Measurements from ENCODE around the gene MPP7. TPM values are rescaled to one million over a fixed set of nuclear protein-coding genes. Genes with fewer than 3 reads are reported as not detected.
A peak's percentile ranks its signal among the peaks of the same experiment; 100 is the strongest.
"Not testable (repeated sequence)": the region's sequence is repeated elsewhere in the genome, so short reads cannot be mapped to it uniquely, and the experiment has no call there.

MPP7 gene
- 2.3 TPM for polyA plus RNA-seq (ENCODE audit: insufficient read length)

GRCh38 chr10:28302638-28303488, at the start of gene MPP7:
Gene MPP7, minus strand, starts transcription at chr10:28303064. Its CDS starts 64,460 bp downstream, at chr10:28238604.
- peak; percentile 95 for DNase-seq

GRCh38 chr10:28349892-28350291, 47.0 kb upstream of the MPP7 start:
- DNase-seq: no peak

GRCh38 chr10:28343987-28344895, 41.4 kb upstream of the MPP7 start:
- no peak for DNase-seq

- DNase-seq: no peak
Measured at GRCh38 chr10:28343252-28343651, 40.4 kb upstream of the MPP7 start.

- not testable (repeated sequence) for DNase-seq
Measured at GRCh38 chr10:28341679-28342078, 38.8 kb upstream of the MPP7 start.

- no peak for DNase-seq
Measured at GRCh38 chr10:28332726-28333125, 29.9 kb upstream of the MPP7 start.

GRCh38 chr10:28331841-28332240, 29.0 kb upstream of the MPP7 start:
- DNase-seq: no peak

- DNase-seq: no peak
Measured at GRCh38 chr10:28331066-28331465, 28.2 kb upstream of the MPP7 start.

- DNase-seq: no peak
Measured at GRCh38 chr10:28328346-28328745, 25.5 kb upstream of the MPP7 start.

GRCh38 chr10:28327491-28327880, 24.6 kb upstream of the MPP7 start:
- no peak for DNase-seq

- peak; percentile 66 for DNase-seq
Measured at GRCh38 chr10:28326516-28327490, 23.9 kb upstream of the MPP7 start.

GRCh38 chr10:28320799-28321198, 17.9 kb upstream of the MPP7 start:
- no peak for DNase-seq

- DNase-seq: peak; percentile 34
Measured at GRCh38 chr10:28320090-28320489, 17.2 kb upstream of the MPP7 start.

GRCh38 chr10:28319061-28319460, 16.2 kb upstream of the MPP7 start:
- not testable (repeated sequence) for DNase-seq

GRCh38 chr10:28318626-28319025, 15.8 kb upstream of the MPP7 start:
- DNase-seq: no peak

GRCh38 chr10:28317760-28318159, 14.9 kb upstream of the MPP7 start:
- no peak for DNase-seq

- no peak for DNase-seq
Measured at GRCh38 chr10:28316696-28317095, 13.8 kb upstream of the MPP7 start.

- DNase-seq: no peak
Measured at GRCh38 chr10:28315140-28315539, 12.3 kb upstream of the MPP7 start.

- DNase-seq: no peak
Measured at GRCh38 chr10:28314211-28314610, 11.3 kb upstream of the MPP7 start.

- no peak for DNase-seq
Measured at GRCh38 chr10:28312572-28312971, 9.7 kb upstream of the MPP7 start.

GRCh38 chr10:28311104-28311503, 8.2 kb upstream of the MPP7 start:
- no peak for DNase-seq

GRCh38 chr10:28307267-28307666, 4.4 kb upstream of the MPP7 start:
- no peak for DNase-seq
